ENCODE measurements around the gene NXPH2. TPM values are rescaled to one million over a fixed set of nuclear protein-coding genes. Genes with fewer than 3 reads are reported as not detected.

The NXPH2 gene
- total and polyA plus RNA-seq, 2 donors (not counting 3 experiments of a cell fraction or from before 2014, with no cell fraction given), result not detected

DNA sequence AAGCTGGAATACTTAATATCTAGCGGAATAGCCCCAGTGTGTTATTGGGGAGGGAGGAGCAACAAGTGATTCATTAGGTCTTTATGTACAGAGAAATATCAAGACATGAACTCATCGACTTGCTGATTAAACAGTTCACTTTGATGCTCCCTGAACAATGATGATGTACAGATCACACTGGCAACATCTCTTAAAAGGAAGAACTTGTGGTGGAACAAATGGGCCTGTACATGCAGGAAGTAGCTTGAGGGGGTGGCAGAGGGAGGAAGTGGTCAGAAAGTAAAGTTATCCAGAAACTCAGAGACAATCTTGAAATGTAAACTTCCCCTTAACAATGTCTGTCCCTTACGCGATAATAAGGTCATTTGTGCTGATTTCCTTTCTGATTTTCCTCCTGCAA is 90.5 kb downstream of the NXPH2 start:
- dilution Hi-C loops (cut with MboI; ENCODE audit: extremely low pct_ligation_motif_present, low sequenced_read_pairs) (no loop called here), intact Hi-C loops (cut with micrococcal nuclease) (no loop called here)
- Histone ChIP-seq H3K27ac (ENCODE audit: insufficient read depth, low read depth, low read length) (no peak overlapping the region), H3K9me1 (replicated peaks; ENCODE audit: control insufficient read depth, extremely low read depth, insufficient read depth, low read length) (no peaks in the 10 kb centered on the region), H3K36me3 (ENCODE audit: control insufficient read depth in 2 of 2, extremely low read depth in 1 of 2, insufficient read depth in 2 of 2, low read length in 2 of 2) (no peaks in the 10 kb centered on the region), H3K4me1 (ENCODE audit: control insufficient read depth, extremely low read depth, insufficient read depth, low read length) (no peaks in the 10 kb centered on the region), H3K4me3 (replicated peaks in 1 of 3; ENCODE audit: insufficient read depth in 1 of 3, low read depth in 1 of 3, low read length in 3 of 3) (no peak overlapping the region), H3K4me2 (ENCODE audit: insufficient read depth, low read length) (no peak overlapping the region), H4K20me1 (replicated peaks; ENCODE audit: control insufficient read depth, extremely low read depth, insufficient read depth, low read length) (no peaks in the 10 kb centered on the region), H3K9ac (replicated peaks; ENCODE audit: extremely low read depth, insufficient read depth, low read length) (no peak overlapping the region), H3K27me3 (ENCODE audit: control insufficient read depth in 2 of 2, insufficient read depth in 2 of 2, low read length in 2 of 2) (no peaks in the 10 kb centered on the region), H3K9me3 (replicated peaks; ENCODE audit: control insufficient read depth, insufficient read depth, low read length) (no peaks in the 10 kb centered on the region), H3K79me2 (ENCODE audit: control insufficient read depth, insufficient read depth, low read length) (no peaks in the 10 kb centered on the region), H2AFZ (ENCODE audit: low read depth, low read length) (no peak overlapping the region)
- ChIA-PET CTCF (no interaction called here), POLR2A (no interaction called here)
- FAIRE-seq, result no peak
- no peak for DNase-seq (ENCODE audit: low read depth, low spot score)
- BruUV-seq (replicated peaks), result no TSS peak
- TF ChIP-seq POLR2A (IDR thresholded peaks at IDR 0.05; ENCODE audit: low read depth, low read length) (no peak), JUN (IDR thresholded peaks at IDR 0.05; ENCODE audit: borderline replicate concordance, insufficient read depth, insufficient read length, low read depth) (no peak), FOS (IDR thresholded peaks at IDR 0.05; ENCODE audit: borderline replicate concordance, insufficient read depth, low read length) (no peak), POLR2AphosphoS5 (IDR thresholded peaks at IDR 0.05; ENCODE audit: insufficient read depth, low read depth, low read length) (no peak), EZH2 (IDR thresholded peaks at IDR 0.05; ENCODE audit: borderline replicate concordance, low read depth, low read length, severe bottlenecking) (no peak), MYC (IDR thresholded peaks at IDR 0.05; ENCODE audit: low read depth, low read length) (no peak), GATA2 (IDR thresholded peaks at IDR 0.05; ENCODE audit: insufficient read depth, insufficient read length, low read depth, low read length) (no peak)
- TF ChIP-seq, protein P1, sequence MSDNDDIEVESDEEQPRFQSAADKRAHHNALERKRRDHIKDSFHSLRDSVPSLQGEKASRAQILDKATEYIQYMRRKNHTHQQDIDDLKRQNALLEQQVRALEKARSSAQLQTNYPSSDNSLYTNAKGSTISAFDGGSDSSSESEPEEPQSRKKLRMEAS (IDR thresholded peaks at IDR 0.05; ENCODE audit: insufficient read depth, insufficient read length), result no peak
- TF ChIP-seq, protein P2, sequence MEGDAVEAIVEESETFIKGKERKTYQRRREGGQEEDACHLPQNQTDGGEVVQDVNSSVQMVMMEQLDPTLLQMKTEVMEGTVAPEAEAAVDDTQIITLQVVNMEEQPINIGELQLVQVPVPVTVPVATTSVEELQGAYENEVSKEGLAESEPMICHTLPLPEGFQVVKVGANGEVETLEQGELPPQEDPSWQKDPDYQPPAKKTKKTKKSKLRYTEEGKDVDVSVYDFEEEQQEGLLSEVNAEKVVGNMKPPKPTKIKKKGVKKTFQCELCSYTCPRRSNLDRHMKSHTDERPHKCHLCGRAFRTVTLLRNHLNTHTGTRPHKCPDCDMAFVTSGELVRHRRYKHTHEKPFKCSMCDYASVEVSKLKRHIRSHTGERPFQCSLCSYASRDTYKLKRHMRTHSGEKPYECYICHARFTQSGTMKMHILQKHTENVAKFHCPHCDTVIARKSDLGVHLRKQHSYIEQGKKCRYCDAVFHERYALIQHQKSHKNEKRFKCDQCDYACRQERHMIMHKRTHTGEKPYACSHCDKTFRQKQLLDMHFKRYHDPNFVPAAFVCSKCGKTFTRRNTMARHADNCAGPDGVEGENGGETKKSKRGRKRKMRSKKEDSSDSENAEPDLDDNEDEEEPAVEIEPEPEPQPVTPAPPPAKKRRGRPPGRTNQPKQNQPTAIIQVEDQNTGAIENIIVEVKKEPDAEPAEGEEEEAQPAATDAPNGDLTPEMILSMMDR (IDR thresholded peaks at IDR 0.05; ENCODE audit: extremely low read depth in 1 of 2, insufficient read depth in 1 of 2, low read depth in 1 of 2, low read length in 2 of 2), result no peak

All from endothelial cell of umbilical vein (primary cell).